Measurements from ENCODE around the gene VAC14. TPM values are rescaled to one million over a fixed set of nuclear protein-coding genes. Genes with fewer than 3 reads are reported as not detected.

The VAC14 gene
- total RNA-seq, 4 donors from 2014 or later, result 18.6 to 32.2 (median 25.9) TPM

DNA sequence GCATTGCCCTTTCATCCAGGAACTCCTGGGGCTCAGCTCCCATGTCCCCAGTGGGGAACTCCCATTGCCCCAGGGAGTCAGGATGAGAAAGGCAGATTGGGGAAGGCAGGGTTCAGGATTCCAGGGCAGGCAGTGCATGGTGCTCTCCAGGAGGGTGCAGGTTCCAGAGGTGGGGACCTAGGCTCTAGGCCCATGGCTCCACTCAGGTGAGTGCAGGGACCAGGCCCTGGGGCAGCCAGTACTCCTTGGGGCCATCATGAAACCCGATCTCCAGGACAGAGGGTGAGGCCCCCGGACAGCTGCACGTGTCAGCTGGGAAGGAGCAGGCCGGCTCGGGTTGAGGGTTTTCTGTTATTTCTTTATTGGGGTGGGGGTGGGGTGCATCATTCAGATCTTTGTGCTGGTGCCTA is 113.9 kb downstream of the VAC14 start:
- intact Hi-C loops (cut with DNase I), result no loop called here
- H3K36me3 ChIP-seq, result peaks cover 0 to 8% (median 0%) of the 10 kb centered on the region in 3 donors
- WGBS, 2 donors, result 61% methylated on average over 3 of the region's 5 CpGs; no CpG with 5 or more reads in 1 of the 2 donors
- H3K4me3 ChIP-seq, result no peak overlapping the region
- DNase-seq, result no peak
- no peaks in the 10 kb centered on the region for H3K27me3 ChIP-seq
- no peak for TF ChIP-seq POLR2A (IDR thresholded peaks at IDR 0.05)
- TF ChIP-seq, protein P1, sequence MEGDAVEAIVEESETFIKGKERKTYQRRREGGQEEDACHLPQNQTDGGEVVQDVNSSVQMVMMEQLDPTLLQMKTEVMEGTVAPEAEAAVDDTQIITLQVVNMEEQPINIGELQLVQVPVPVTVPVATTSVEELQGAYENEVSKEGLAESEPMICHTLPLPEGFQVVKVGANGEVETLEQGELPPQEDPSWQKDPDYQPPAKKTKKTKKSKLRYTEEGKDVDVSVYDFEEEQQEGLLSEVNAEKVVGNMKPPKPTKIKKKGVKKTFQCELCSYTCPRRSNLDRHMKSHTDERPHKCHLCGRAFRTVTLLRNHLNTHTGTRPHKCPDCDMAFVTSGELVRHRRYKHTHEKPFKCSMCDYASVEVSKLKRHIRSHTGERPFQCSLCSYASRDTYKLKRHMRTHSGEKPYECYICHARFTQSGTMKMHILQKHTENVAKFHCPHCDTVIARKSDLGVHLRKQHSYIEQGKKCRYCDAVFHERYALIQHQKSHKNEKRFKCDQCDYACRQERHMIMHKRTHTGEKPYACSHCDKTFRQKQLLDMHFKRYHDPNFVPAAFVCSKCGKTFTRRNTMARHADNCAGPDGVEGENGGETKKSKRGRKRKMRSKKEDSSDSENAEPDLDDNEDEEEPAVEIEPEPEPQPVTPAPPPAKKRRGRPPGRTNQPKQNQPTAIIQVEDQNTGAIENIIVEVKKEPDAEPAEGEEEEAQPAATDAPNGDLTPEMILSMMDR (IDR thresholded peaks at IDR 0.05), result no peak
- peaks cover 80 to 95% (median 86%) of the 10 kb centered on the region in 3 donors for H3K4me1 ChIP-seq
- no peaks in the 10 kb centered on the region for H3K9me3 ChIP-seq
- peak overlapping the region; percentile 88 to 95 (median 92) for H3K27ac ChIP-seq

DNA sequence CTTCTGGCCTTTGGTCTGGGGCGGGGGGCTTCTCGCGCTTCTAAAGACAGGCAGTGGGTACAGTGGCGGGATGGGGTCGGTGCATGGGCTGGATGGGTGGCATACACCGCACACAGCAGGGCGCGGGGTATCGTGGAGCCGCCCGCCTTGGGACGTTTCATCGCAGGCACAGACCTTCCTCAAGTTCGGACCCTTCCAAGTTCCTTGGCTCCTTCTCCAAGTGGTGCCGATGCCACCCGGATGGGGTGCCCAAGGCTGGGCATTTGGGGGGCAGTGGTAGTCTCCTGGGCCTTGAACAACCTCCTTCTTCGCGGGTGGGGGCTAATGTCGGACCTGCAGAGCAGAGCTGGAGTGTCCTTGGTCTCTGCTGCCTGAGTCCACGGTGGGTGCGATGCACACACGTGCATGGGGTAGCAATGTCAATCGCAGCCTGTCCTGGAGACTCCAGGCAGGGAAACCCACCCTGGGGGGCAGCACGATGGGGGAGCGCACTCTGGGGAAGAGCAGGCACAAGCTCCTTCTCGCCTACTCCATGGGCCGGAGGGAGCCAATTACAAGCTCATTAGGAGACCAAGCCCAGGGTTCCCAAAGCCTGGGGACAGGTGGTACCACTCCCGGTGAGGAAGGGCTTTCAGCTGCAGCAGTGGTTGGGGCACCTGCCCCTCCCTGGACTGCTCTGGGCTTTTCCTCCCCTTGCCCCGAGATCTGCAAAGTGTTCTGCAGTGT is 114.4 kb downstream of the VAC14 start:
- TF ChIP-seq POLR2A (IDR thresholded peaks at IDR 0.05), result no peak
- TF ChIP-seq, protein P1 (IDR thresholded peaks at IDR 0.05), result no peak
- intact Hi-C loops (cut with DNase I), result no loop called here
- Histone ChIP-seq H3K27me3 (no peaks in the 10 kb centered on the region), H3K4me1 (peaks cover 86 to 95% (median 86%) of the 10 kb centered on the region in 3 donors), H3K4me3 (peak overlapping the region; percentile 21 to 85 (median 76)), H3K36me3 (peaks cover 0 to 8% (median 0%) of the 10 kb centered on the region in 3 donors), H3K27ac (peak overlapping the region; percentile 88 to 95 (median 92)), H3K9me3 (no peaks in the 10 kb centered on the region)
- WGBS, 2 donors, result 78% methylated on average over 7 of the region's 29 CpGs; no CpG with 5 or more reads in 1 of the 2 donors
- DNase-seq, result no peak

DNA sequence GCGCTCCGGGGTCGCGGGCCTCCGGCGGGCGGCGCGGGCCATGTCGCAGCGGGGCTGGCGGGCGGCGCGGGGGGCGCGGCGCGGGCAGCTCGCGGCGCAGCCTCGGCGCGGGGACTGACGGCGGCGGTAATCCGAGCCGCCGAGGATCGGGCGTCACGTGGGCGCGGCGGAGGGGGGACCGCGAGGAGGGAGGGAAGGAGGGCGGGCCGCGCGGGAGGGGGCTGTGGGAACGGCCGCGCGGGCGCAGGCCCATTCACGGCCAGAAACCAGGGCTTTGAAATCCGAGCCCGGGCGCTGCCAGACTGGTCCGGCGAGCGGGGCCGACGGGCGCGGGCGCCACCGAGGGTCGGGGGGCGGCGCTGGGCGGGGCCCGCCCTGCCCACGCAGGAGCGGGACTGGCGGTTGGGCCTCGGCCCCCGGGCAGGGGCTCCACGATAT is 115.0 kb downstream of the VAC14 start, which contains the start of gene MTSS2:
MTSS2 (minus strand) TSS at position 116 of the 438 bp plus-strand sequence. CDS start 262 bp downstream, outside the sequence.
- H3K4me3 ChIP-seq, result peak within 1 kb of the TSS; percentile 61 to 85 (median 76)
- intact Hi-C loops (cut with DNase I), result no loop called here
- no peaks in the 10 kb centered on the region for H3K27me3 ChIP-seq
- no peaks in the 10 kb centered on the region for H3K9me3 ChIP-seq
- H3K4me1 ChIP-seq, result peaks cover 85 to 95% (median 86%) of the 10 kb centered on the region in 3 donors
- peak in 2 of 4 donors; percentile 49 to 52 for TF ChIP-seq POLR2A (IDR thresholded peaks at IDR 0.05)
- TF ChIP-seq, protein P1 (IDR thresholded peaks at IDR 0.05), result peak in 1 of 6 experiments; percentile 23
- DNase-seq, result no peak
- peak within 1 kb of the TSS; percentile 88 to 95 (median 92) for H3K27ac ChIP-seq
- 0% methylated on average over 1 to 4 of the region's 72 CpGs for WGBS, 2 donors
- peaks cover 0 to 9% (median 0%) of the 10 kb centered on the region in 3 donors for H3K36me3 ChIP-seq

DNA sequence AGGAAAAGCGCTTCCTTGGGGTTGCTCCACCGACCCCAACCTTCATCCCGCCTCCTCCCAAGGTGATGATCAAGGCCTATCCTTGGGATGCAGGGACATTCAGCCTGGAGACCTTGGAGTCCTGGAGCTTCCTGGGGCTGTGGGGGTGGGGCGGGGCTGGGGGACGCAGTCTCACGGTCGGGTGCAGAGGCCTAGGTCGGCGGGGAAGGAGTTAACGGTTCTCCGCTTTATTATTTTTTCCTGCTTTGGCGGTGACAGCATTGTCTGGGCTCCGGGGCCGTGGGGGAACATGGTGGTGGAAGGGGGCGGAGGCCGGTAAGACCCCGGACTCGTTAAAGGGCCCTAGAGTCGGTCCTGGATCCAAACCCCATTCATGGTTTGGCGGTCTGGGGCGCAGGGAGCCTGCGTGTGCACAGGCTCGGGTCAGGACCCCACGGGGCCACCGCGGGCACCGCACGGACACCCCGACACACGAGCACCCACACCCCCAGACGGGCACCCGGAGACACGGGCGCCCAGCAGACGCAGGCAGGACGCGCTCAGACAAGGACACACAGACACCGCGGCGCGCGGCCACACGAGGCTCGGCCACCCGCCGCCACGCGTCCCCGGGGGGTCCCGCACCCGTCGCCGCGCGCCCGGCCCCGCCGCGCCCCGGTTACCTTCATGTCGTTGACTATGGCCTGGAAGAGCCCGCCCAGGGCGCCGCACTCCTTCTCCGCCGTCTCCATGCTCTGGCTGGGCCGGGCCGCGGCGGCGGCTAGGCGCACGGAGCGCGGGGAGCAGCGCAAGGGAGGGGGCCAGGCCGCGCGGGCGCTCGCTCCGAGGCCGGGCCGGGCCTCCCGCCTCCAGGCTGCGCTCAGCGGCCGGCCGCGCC is 115.7 kb downstream of the VAC14 start:
- H3K27ac ChIP-seq, result peak overlapping the region; percentile 88 to 95 (median 91)
- H3K4me1 ChIP-seq, result peaks cover 79 to 95% (median 86%) of the 10 kb centered on the region in 3 donors
- no peaks in the 10 kb centered on the region for H3K9me3 ChIP-seq
- H3K36me3 ChIP-seq, result peaks cover 0 to 15% (median 5%) of the 10 kb centered on the region in 3 donors
- intact Hi-C loops (cut with DNase I), result no loop called here
- H3K27me3 ChIP-seq, result no peaks in the 10 kb centered on the region
- peak overlapping the region; percentile 61 to 85 (median 76) for H3K4me3 ChIP-seq
- no peak for DNase-seq
- TF ChIP-seq POLR2A (IDR thresholded peaks at IDR 0.05), result peak in 1 of 4 donors; percentile 8
- TF ChIP-seq, protein P1 (IDR thresholded peaks at IDR 0.05), result peak in 1 of 6 experiments; percentile 13
- WGBS, 2 donors, result 7 to 8% methylated on average over 7 to 9 of the region's 90 CpGs

Measured in esophagus squamous epithelium (tissue), 5 donors.